ENCODE measurements around the gene KRT14. TPM values are rescaled to one million over a fixed set of nuclear protein-coding genes. Genes with fewer than 3 reads are reported as not detected.

KRT14 gene
- total and polyA plus RNA-seq, 2 of the 4 experiments (the other 2 are of a cell fraction) = not detected

DNA sequence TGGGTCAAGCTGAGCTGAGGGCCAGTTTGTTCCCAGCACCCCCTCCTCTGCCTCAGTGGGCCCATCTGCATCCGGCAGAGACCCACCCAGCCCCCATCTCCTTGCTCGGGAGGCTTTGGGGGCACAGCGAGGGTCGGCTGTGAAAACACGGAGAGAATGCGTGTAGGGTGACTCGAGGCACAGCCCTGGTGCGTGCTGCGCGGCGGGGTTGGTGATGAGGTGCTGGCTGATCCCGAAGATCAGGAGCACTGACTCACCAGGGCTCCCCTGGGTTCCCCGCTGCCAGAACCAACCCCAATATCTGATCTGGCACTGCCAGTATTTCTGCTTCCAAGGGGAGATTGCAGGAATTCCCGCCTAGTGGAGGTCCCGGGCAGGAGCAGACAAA is 45.2 kb upstream of the KRT14 start:
- peaks cover 3% of the 10 kb centered on the region; the same call in 1 of the 2 replicates for H3K4me1 ChIP-seq (ENCODE audit: control insufficient read depth, insufficient read depth, low read length)
- intact Hi-C loops (cut with micrococcal nuclease) (no loop called here), in situ Hi-C loops (cut with MboI; ENCODE audit: low sequenced_read_pairs) (no loop called here), dilution Hi-C loops (cut with HindIII; ENCODE audit: low sequenced_read_pairs, unreplicated experiment) (no loop called here)
- H2BK15ac ChIP-seq (ENCODE audit: low read depth, low read length) = no peak overlapping the region
- no TSS peak for BruUV-seq (replicated peaks)
- no peak overlapping the region for H4K91ac ChIP-seq (ENCODE audit: insufficient read depth, low read depth, low read length)
- H2AK5ac ChIP-seq (ENCODE audit: low read depth, low read length) = no peak overlapping the region
- peaks cover 10% of the 10 kb centered on the region for H3K9me1 ChIP-seq (ENCODE audit: insufficient read depth, low read length)
- no peak overlapping the region for H2BK120ac ChIP-seq (ENCODE audit: low read depth, low read length)
- H4K20me1 ChIP-seq (ENCODE audit: insufficient read depth, low read length) = no peaks in the 10 kb centered on the region
- CTCF ChIA-PET = no interaction called here
- H3K27me3 ChIP-seq (ENCODE audit: control insufficient read depth, insufficient read depth, low read length) = peaks cover 14% of the 10 kb centered on the region
- H3K27ac ChIP-seq (ENCODE audit: insufficient read depth, low read length) = no peak overlapping the region
- H2AK9ac ChIP-seq (replicated peaks; ENCODE audit: low read depth, low read length, poor library complexity) = no peak overlapping the region
- H3K4ac ChIP-seq (ENCODE audit: low read depth, low read length) = no peak overlapping the region
- no peak overlapping the region for H4K5ac ChIP-seq (ENCODE audit: low read depth, low read length)
- H3K4me2 ChIP-seq (ENCODE audit: low read depth, low read length) = no peak overlapping the region
- no peaks in the 10 kb centered on the region for H3K36me3 ChIP-seq (ENCODE audit: control insufficient read depth, insufficient read depth, low read length)
- H3K79me1 ChIP-seq (ENCODE audit: low read depth in 1 of 2, low read length in 2 of 2) = no peaks in the 10 kb centered on the region
- H2BK20ac ChIP-seq (ENCODE audit: low read depth, low read length) = no peak overlapping the region
- ATAC-seq (ENCODE audit: low read depth) (no peak), DNase-seq (no peak)
- H3K14ac ChIP-seq (replicated peaks; ENCODE audit: low read depth, low read length) = no peak overlapping the region
- H3K9ac ChIP-seq (ENCODE audit: low read depth, low read length) = no peak overlapping the region
- TF ChIP-seq CHD1 (IDR thresholded peaks at IDR 0.05; ENCODE audit: low read depth, low read length) = no peak
- no peak for TF ChIP-seq USF2 (IDR thresholded peaks at IDR 0.05; ENCODE audit: low read depth, low read length)
- TF ChIP-seq SMC3 (IDR thresholded peaks at IDR 0.05; ENCODE audit: low read depth, low read length) = no peak
- H2AFZ ChIP-seq (replicated peaks; ENCODE audit: low read length, poor library complexity) = peak overlapping the region; percentile 39
- H3K18ac ChIP-seq (ENCODE audit: low read depth, low read length) = no peak overlapping the region
- H3K9me3 ChIP-seq (ENCODE audit: control insufficient read depth, insufficient read depth, low read length) = no peaks in the 10 kb centered on the region
- no peak overlapping the region for H3K4me3 ChIP-seq (ENCODE audit: insufficient read depth, low read depth, low read length)
- WGBS, 2 experiments (ENCODE audit: extremely low coverage in 2 of 2, insufficient read length in 1 of 2) = 60% methylated on average over 11 of the region's 15 CpGs; no CpG with 5 or more reads in 1 of the 2 experiments
- no peak overlapping the region for H2BK5ac ChIP-seq (ENCODE audit: low read depth, low read length, poor library complexity, severe bottlenecking)
- no peak overlapping the region for H4K8ac ChIP-seq (ENCODE audit: low read depth in 2 of 2, low read length in 2 of 2)
- no peak overlapping the region for H3K56ac ChIP-seq (ENCODE audit: extremely low read depth, insufficient read depth, low read length)
- no peak overlapping the region for H3K23ac ChIP-seq (ENCODE audit: low read depth, low read length)
- POLR2A ChIA-PET (ENCODE audit: unreplicated experiment) = no interaction called here

Data from IMR-90 (cell line).